Stimulated activated CD8-positive, alpha-beta memory T cell treated with anti-CD3 and anti-CD28 coated beads, Interleukin-2, amount 100 ng/mL, for 48 hours (primary cell): ENCODE results near the gene CRYGN.

Experiments used
- DNase-seq, 2 donors: peaks; one replicate each; pipeline ENCODE4 v3.0.0-alpha.2; 2020; ENCODE audit warnings: low read depth in 2 of 2

The CRYGN gene

GRCh38 chr7:151380199-151381097, 59.5 kb downstream of the CRYGN start:
- DNase-seq = no peak

DNA sequence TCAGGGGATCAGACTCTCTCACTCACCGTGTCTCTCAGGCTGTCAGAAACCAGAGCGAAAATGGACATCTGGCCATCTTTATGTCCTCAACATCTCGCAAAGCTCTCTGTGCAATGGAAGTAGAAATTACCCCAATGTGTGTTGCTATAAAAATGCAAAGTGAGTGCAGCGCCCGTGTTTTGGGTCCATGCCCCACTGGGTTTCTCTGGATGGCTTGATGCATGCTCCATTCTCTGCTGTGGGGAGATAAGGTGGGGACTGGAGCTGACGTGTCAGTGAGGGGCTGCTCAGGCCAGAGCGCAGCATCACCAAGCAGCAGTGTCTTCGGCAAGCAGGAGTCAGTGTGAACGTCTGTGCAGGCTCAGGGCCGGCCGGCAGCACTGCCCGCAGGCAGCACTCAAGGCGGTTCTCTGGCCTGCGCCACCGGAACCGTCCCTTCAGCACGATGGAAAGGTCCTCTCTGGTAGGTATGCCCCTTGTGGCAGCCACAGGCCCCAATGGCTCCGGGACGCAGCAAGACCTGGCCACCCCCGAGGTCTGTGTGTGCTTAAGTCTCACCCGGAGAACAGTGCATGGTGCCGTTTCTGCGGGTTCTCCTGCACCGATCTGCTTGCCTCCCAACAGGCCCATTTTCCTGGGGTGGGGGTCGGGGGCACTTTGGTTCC, 60.3 kb downstream of the CRYGN start:
- DNase-seq = no peak

DNA sequence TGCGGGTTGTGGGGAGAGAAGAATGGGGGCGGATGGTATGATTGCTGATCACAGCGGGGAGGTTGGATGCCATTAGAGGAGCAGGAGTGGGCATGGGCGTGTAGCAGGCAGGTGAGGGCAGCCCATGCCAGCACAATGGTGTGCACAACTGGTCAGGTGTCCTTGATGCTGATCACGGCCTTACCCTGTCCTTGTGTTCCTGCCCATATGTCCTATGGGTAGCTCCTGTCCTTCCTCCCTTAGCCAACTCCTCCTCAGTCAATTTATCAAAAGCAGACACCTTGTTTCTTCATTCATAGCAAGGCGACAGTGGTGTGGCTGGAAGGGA, 60.8 kb downstream of the CRYGN start:
- DNase-seq = no peak
